ENCODE results near the gene PKHD1.

PKHD1 gene

DNA sequence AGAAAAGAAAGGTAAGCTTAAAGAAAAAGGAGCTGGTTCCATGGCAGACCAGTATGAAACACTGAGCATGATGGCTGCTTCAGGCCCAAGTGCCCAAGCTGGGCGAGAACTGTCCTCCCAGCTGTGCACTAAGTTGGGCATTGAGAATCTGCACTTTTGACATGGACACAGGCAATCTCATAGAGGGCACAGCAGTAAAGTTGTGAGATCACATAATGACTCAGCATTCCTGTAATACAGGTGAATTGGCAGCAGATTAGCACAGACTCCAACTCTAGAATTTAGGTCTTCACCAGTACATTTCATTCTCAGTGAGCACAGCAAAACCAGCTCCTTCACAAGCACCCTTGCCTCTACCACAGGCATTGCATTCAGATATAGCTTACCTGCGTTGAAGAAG lies 343.4 kb downstream of the PKHD1 start:
- H3K4me3 ChIP-seq (ENCODE audit: low read depth, low read length), result no peak overlapping the region
- TF ChIP-seq, protein P1, sequence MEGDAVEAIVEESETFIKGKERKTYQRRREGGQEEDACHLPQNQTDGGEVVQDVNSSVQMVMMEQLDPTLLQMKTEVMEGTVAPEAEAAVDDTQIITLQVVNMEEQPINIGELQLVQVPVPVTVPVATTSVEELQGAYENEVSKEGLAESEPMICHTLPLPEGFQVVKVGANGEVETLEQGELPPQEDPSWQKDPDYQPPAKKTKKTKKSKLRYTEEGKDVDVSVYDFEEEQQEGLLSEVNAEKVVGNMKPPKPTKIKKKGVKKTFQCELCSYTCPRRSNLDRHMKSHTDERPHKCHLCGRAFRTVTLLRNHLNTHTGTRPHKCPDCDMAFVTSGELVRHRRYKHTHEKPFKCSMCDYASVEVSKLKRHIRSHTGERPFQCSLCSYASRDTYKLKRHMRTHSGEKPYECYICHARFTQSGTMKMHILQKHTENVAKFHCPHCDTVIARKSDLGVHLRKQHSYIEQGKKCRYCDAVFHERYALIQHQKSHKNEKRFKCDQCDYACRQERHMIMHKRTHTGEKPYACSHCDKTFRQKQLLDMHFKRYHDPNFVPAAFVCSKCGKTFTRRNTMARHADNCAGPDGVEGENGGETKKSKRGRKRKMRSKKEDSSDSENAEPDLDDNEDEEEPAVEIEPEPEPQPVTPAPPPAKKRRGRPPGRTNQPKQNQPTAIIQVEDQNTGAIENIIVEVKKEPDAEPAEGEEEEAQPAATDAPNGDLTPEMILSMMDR (conservative IDR thresholded peaks at IDR 0.05; ENCODE audit: low read depth, low read length), result no peak
- no peak for DNase-seq (ENCODE audit: low read depth)

DNA sequence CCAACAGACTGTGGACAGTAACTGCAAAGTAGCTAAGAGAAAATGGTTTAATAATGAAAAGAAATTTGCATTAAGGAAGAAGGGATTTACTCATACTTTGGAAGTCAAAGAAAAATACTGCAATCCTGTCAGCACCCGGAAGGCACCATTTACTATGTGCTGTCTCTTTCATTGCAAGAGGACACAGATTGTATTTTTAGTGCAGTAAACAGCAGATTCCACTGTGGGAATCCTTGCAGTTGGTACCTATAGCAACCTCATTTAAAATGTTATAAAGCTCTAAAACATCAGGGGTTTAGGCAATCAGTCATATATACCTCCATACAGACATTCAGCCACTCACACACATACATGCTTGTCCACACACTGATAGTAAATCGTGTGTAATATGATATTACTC lies 346.8 kb downstream of the PKHD1 start:
- DNase-seq (ENCODE audit: low read depth), result no peak
- no peak overlapping the region for H3K4me3 ChIP-seq (ENCODE audit: low read depth, low read length)
- TF ChIP-seq, protein P1 (conservative IDR thresholded peaks at IDR 0.05; ENCODE audit: low read depth, low read length), result no peak

DNA sequence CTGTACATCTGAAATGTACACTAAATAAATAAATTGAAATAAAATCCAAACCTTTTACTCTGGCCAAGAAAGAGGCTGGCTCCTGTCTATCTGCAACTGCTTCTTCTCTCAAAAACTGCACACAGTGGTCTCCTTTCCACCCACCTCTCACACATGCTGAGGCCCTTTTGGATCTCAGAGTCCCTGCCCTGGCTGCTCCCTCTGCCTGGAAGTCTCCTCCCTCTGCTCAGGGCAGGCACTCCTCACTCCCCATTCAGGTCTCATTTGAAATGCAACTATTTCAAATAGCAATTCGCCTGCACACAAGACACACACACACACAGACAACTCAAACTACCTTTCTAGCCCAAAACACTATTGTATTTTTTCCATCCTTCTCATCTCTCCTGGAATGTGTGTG lies 348.8 kb downstream of the PKHD1 start:
- TF ChIP-seq, protein P1 (conservative IDR thresholded peaks at IDR 0.05; ENCODE audit: low read depth, low read length), result no peak
- DNase-seq (ENCODE audit: low read depth), result no peak
- H3K4me3 ChIP-seq (ENCODE audit: low read depth, low read length), result no peak overlapping the region

DNA sequence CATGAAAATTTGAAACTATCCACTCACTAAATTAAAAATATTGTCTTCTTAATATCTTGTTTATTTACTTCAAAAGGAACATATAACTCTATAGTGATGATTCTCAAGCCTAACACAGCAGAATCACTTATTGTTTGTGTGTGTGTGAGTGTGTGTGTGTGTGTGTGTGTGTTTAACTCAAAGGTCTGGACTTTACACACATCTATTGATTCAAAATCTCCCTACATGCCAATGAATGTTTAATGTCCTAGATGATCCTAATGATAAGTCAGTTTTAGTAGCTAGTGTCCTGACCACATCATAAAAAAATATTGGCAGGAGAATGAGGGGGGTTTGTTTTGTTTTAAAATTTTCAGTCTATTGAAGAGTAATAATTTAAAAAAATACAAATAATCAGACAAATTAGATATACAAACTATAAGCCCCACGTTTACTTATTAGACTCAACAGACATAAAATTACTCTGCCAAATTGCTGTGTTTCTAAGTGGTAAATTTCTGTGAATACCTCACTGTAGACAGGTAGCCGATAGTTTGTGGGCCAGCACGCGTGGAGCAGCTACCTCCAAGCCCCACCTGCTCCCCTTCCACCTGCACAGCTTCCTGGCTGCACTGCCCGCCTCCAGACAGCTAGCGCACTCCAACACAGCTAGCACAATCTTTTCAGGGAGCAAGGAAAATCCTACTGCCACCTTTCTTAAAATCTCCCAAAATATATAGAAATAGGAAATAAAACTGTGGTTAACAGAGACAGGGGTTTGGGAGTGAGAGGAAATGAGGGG lies 349.6 kb downstream of the PKHD1 start:
- no peak overlapping the region for H3K4me3 ChIP-seq (ENCODE audit: low read depth, low read length)
- TF ChIP-seq, protein P1 (conservative IDR thresholded peaks at IDR 0.05; ENCODE audit: low read depth, low read length), result no peak
- DNase-seq (ENCODE audit: low read depth), result no peak

DNA sequence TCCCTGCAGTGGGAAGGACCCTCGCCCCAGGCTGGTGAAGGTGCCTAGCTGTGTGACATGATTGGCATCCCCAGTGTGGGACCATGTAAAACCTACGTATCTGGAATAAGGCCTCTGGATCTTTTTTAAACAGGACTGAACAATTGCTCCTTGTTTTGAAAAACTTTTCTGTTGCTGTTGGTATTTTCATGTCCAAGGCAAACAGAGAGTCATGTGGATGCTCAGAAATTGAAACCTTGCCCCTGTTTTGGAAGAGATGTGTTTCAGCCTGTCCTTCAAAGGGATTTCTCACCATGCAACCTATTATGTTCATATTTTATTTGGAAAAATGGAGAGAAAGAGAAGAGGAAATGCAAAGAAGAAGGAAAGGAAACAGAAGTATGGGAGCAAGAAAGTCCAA lies 362.3 kb downstream of the PKHD1 start:
- no peak for DNase-seq (ENCODE audit: low read depth)
- TF ChIP-seq, protein P1 (conservative IDR thresholded peaks at IDR 0.05; ENCODE audit: low read depth, low read length), result no peak
- no peak overlapping the region for H3K4me3 ChIP-seq (ENCODE audit: low read depth, low read length)

GRCh38 chr6:51720327-51720726 lies 367.1 kb downstream of the PKHD1 start:
- no peak for DNase-seq (ENCODE audit: low read depth)
- TF ChIP-seq, protein P1 (conservative IDR thresholded peaks at IDR 0.05; ENCODE audit: low read depth, low read length), result no peak
- H3K4me3 ChIP-seq (ENCODE audit: low read depth, low read length), result no peak overlapping the region

DNA sequence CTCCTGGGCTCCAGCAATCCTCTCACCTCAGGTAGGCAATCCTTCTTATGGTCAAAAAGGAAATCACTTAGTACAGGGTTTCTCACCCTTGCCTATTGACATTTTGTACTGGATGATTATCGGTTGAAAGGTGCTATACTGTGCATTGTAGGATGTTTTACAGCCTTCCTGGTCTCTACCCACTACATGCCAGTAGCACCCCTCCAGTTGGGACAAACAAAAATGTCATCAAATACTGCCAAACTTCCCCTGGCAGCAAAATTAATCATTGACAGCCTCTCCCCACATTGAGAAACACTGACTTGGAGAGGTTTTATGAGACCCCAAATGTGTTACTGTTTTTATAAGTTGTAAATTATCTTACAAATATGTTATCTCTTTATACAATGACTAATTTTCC lies 368.1 kb downstream of the PKHD1 start:
- DNase-seq (ENCODE audit: low read depth), result no peak
- TF ChIP-seq, protein P1 (conservative IDR thresholded peaks at IDR 0.05; ENCODE audit: low read depth, low read length), result no peak
- H3K4me3 ChIP-seq (ENCODE audit: low read depth, low read length), result no peak overlapping the region
